Mononuclear cell (primary cell): Measurements from ENCODE around the gene PTRH1. TPM values are rescaled to one million over a fixed set of nuclear protein-coding genes. Genes with fewer than 3 reads are reported as not detected.
A peak's percentile ranks its signal among the peaks of the same experiment; 100 is the strongest.
"Not testable (repeated sequence)": the region's sequence is repeated elsewhere in the genome, so short reads cannot be mapped to it uniquely, and the experiment has no call there.

Experiments
- H3K27me3 ChIP-seq: 2 replicates; pipeline ENCODE4 v1.6.0; 2011; ENCODE audit warnings: low read length, control low read depth; ENCODE audit not compliant: insufficient read depth
- H3K4me1 ChIP-seq: 2 replicates; pipeline ENCODE4 v1.5.1; 2011; ENCODE audit warnings: mild to moderate bottlenecking, low read length, control low read depth; ENCODE audit not compliant: insufficient read depth
- H3K4me3 ChIP-seq: 2 replicates; pipeline ENCODE4 v1.5.1; 2011; ENCODE audit warnings: mild to moderate bottlenecking, low read length, moderate library complexity
- H3K9me3 ChIP-seq: 2 replicates; pipeline ENCODE4 v1.5.1; 2011; ENCODE audit warnings: low read depth, mild to moderate bottlenecking, control low read depth, low read length
- total RNA-seq: library from RNA; depleted of rRNA; stranded (reverse); fragments of >200 nt; gene quantifications from one replicate; pipeline ENCODE4 v1.2.3, GENCODE V29; 2012

The PTRH1 gene, protein sequence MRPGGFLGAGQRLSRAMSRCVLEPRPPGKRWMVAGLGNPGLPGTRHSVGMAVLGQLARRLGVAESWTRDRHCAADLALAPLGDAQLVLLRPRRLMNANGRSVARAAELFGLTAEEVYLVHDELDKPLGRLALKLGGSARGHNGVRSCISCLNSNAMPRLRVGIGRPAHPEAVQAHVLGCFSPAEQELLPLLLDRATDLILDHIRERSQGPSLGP
- 1.7 TPM for total RNA-seq

GRCh38 chr9:127715470-127716337 lies at the start of gene PTRH1, which contains the start of gene TTC16:
PTRH1 (minus strand) TSS chr9:127715663; CDS start chr9:127715639, 24 bp downstream.
TTC16 (plus strand) TSS chr9:127716079; CDS start chr9:127716146, 67 bp downstream.
- H3K27me3 ChIP-seq, result no peaks in the 10 kb centered on the region
- peak within 1 kb of the TSS; percentile 61 for H3K4me3 ChIP-seq
- no peaks in the 10 kb centered on the region for H3K9me3 ChIP-seq
- H3K4me1 ChIP-seq, result peaks cover 41% of the 10 kb centered on the region

DNA sequence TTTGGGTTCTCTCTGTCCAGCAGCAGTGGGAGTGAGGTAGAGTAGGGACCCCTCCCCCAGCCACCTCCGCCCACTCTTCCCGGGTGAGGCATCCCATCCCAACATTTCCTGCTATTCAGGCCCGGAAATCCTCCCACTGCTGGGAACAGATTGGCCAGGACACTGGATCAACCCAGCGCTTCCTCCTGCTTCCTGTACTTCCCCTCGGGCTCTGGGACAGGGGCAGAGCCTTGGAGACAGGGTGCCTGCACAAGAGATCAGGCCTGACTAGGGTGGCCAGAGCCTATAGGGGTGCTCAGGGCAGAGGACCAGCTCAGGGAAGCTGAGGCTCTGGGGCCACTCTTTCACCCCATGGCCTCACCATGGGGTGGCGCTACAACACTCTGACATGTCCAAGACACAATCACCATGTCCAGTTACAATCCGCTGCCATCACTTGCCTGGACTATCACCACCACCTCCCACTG lies 48.5 kb upstream of the PTRH1 start:
- no peaks in the 10 kb centered on the region for H3K27me3 ChIP-seq
- H3K4me1 ChIP-seq, result peaks cover 54% of the 10 kb centered on the region
- no peaks in the 10 kb centered on the region for H3K9me3 ChIP-seq
- H3K4me3 ChIP-seq, result no peak overlapping the region

DNA sequence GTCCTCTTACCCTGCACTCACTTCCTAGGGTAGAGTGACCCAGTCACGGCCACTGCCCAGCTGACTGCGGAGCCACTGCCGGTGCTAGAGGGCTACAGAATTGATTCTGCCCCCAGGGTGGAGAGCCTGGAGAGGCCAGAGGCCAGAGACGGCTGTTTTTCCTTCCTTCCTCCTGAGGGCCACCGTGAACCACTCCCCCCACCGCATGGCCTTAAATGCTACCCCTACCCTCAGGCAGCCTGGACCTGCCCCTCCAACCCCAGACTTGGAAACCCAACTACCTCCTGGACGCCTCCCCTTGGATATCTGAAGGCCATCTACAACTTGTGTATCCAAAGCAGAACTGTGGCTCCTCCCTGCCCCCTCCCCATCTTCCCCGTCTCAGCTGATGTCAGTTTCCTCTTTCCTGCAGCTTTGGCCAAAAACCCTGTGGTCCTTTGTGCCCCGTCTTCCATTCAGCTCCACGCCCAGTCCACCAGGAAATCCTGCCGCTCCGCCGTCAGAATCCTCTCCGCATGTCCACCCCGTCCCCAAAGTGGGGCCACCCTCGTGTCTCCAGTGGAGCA lies 46.7 kb upstream of the PTRH1 start:
- H3K4me1 ChIP-seq, result peaks cover 38% of the 10 kb centered on the region
- H3K9me3 ChIP-seq, result no peaks in the 10 kb centered on the region
- H3K27me3 ChIP-seq, result no peaks in the 10 kb centered on the region
- no peak overlapping the region for H3K4me3 ChIP-seq

- H3K4me1 ChIP-seq, result peaks cover 31% of the 10 kb centered on the region
- H3K4me3 ChIP-seq, result no peak overlapping the region
- no peaks in the 10 kb centered on the region for H3K9me3 ChIP-seq
- no peaks in the 10 kb centered on the region for H3K27me3 ChIP-seq
Observed at GRCh38 chr9:127761491-127761956, 46.1 kb upstream of the PTRH1 start.

DNA sequence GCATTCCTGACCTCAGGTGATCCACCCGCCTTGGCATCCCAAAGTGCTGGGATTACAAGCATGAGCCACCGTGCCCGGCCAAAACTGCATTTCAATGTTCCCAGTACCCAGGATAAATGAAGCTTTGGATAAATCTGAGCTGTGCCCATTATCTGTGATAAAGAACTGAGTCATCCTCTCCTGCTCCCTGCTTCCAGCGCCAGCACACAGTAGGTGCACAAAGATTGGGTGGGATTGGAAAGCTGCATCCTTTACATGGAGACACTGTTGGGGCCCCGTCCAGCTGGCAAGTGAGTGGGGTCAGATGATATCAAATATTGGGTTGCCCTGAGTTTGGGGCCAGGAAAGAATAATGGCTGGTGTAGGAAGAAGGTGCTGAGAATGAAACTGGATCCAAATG lies 45.6 kb upstream of the PTRH1 start:
- H3K9me3 ChIP-seq, result no peaks in the 10 kb centered on the region
- H3K27me3 ChIP-seq, result no peaks in the 10 kb centered on the region
- H3K4me3 ChIP-seq, result no peak overlapping the region
- H3K4me1 ChIP-seq, result peaks cover 26% of the 10 kb centered on the region

DNA sequence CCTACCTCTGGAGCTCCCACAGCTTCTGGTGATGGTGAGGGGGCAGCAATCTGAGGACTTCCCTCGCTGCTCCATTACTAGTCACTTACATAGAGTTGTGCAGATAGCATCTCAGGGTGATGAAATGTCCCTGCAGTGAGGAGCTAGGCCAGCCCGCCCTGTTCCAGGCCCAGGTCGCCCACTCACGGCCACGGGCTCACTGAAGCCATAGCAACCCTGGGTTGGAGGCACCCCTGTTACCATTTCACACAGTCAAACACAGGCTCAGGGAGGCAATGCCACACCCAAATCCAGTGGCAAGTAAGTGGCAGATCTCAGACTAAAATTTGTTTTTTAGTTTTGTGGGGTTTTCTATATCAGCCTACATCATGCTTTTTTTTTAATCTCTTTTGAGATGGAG lies 43.4 kb upstream of the PTRH1 start:
- peaks cover 18% of the 10 kb centered on the region for H3K4me1 ChIP-seq
- H3K9me3 ChIP-seq, result no peaks in the 10 kb centered on the region
- no peaks in the 10 kb centered on the region for H3K27me3 ChIP-seq
- no peak overlapping the region for H3K4me3 ChIP-seq

DNA sequence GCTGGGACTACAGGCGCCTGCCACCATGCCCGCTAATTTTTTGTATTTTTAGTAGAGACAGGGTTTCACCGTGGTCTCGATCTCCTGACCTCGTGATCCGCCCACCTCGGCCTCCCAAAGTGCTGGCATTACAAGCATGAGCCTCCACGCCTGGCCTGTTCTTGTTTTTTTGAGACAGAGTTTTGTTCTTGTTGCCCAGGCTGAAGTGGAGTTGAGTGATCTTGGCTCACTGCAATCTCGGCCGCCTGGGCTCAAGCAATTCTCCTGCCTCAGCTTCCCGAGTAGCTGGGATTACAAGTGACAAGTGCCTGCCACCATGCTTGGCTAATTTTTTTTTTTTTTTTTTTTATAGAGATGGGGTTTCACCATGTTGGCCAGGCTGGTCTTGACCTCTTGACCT lies 41.3 kb upstream of the PTRH1 start:
- H3K4me1 ChIP-seq, H3K4me3 ChIP-seq, H3K27me3 ChIP-seq, H3K9me3 ChIP-seq: not testable (repeated sequence)

GRCh38 chr9:127756233-127756632 lies 40.8 kb upstream of the PTRH1 start:
- Histone ChIP-seq H3K4me3 (no peak overlapping the region), H3K4me1 (no peaks in the 10 kb centered on the region), H3K27me3 (no peaks in the 10 kb centered on the region), H3K9me3 (no peaks in the 10 kb centered on the region)

DNA sequence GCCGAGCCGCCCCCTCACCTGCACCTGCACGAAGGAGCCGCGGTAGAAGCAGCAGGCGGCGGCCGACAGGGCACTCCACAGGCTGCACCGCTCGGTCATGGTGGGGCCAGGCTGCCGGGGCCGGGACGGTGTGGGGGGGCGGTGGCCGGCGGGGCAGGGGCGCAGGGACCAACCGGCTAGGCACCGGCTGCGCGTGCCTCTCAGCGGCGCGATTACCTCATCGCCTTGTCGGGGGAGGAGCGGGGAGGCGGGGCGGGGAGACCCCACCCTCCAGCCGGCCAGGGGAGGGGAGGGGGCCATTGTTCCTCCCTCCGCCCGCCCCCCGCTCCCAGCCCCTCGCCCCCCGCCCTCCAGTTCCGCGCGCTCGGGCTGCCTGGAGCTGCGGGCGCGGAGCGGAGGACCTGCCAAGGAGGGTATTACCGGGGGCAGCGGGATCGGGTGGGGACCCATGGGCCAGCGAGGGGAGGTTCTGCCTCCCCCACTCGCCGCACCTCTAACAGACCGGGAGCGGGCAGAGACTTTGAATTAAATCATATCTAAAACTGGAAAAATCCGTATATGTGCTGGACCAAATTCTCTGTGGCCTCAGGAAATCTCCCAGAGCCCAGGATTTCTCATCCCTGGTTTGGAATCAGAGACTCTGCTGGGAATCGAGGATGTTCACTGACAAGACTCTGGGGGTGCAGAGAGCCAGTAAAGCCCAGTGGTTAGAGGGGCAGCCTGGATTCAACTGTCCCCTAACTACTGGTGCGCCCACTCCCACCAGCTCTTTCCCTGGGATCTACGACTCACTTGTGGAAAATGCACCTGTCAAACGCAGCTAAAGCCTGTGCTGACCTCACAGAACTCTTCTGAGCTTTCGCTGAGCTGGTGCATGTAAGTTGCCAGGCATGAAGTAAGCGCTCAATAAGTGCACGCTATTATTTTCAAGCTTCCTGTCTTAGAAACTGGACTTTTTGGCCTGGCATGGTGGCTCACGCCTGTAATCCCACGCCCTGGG lies 39.9 kb upstream of the PTRH1 start:
- Histone ChIP-seq H3K9me3 (no peaks in the 10 kb centered on the region), H3K4me3 (no peak overlapping the region), H3K4me1 (no peaks in the 10 kb centered on the region), H3K27me3 (no peaks in the 10 kb centered on the region)

- Histone ChIP-seq H3K4me1 (no peaks in the 10 kb centered on the region), H3K27me3 (no peaks in the 10 kb centered on the region), H3K9me3 (no peaks in the 10 kb centered on the region), H3K4me3 (no peak overlapping the region)
Observed at GRCh38 chr9:127754099-127755060, 38.9 kb upstream of the PTRH1 start.

DNA sequence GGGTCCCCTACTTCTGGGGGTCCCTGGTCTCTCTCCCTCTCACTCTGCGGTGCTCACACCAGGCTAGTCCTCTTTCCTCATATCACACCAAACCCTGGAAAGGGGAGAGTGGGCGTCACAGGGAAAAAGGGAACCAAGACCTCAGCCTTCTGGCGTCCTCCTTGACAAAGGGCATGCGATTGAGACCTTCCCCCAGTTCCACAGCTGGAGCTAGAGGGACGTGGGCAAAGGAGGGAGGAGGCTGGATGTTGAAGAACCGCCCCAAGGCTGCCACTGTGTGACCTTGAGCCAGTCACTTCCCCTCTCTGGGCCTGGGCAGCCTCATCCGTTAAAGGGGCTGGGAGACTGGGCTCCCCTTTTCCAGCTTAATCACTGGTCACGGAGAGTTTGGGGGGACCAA lies 38.2 kb upstream of the PTRH1 start:
- no peak overlapping the region for H3K4me3 ChIP-seq
- H3K4me1 ChIP-seq, result no peaks in the 10 kb centered on the region
- H3K27me3 ChIP-seq, result no peaks in the 10 kb centered on the region
- H3K9me3 ChIP-seq, result no peaks in the 10 kb centered on the region

DNA sequence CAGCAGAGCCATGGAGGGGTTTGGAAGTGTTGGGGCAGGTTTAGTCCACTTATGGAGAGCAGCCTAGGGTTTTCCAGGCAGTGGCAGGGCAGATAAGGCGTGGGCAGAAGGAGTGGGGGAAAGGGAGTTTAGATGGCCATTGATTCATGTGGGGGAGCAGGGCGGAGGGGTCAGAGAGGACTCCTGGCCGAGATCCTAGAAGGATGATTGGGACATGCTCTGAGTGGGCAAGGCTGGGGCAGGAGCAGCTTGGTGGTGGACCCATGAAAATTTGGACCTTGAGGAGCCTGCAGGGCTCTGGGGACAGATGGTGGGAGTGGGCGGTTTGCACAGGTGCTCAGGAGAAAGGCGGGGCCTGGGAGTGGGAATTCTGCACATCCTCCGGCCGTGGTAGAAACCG lies 37.7 kb upstream of the PTRH1 start:
- H3K27me3 ChIP-seq, result no peaks in the 10 kb centered on the region
- H3K9me3 ChIP-seq, result no peaks in the 10 kb centered on the region
- no peak overlapping the region for H3K4me3 ChIP-seq
- H3K4me1 ChIP-seq, result no peaks in the 10 kb centered on the region

- Histone ChIP-seq H3K27me3 (no peaks in the 10 kb centered on the region), H3K4me3 (no peak overlapping the region), H3K9me3 (no peaks in the 10 kb centered on the region), H3K4me1 (no peaks in the 10 kb centered on the region)
Observed at GRCh38 chr9:127751269-127752054, 36.0 kb upstream of the PTRH1 start.
